Esophagus squamous epithelium (tissue), 5 donors: ENCODE measurements around the gene KBTBD2. TPM values are rescaled to one million over a fixed set of nuclear protein-coding genes. Genes with fewer than 3 reads are reported as not detected.
"Not testable (repeated sequence)": the region's sequence is repeated elsewhere in the genome, so short reads cannot be mapped to it uniquely, and the experiment has no call there.

ENCODE experiments used
- DNase-seq: peaks from one replicate; lab custom pipeline; 2025; lab: John Stamatoyannopoulos, UW
- H3K27ac ChIP-seq, 4 donors: fragments of 200-600 bp; sonication (generic); one replicate each; pipeline ENCODE4 v1.5.1; 2016 to 2019; ENCODE audit warnings: mild to moderate bottlenecking in 1 of 4
- H3K27me3 ChIP-seq, 4 donors: fragments of 200-600 bp; sonication (generic); 1 replicate in 3 of 4; 2 replicates in 1 of 4; pipeline versions ENCODE4 v1.5.1 to v1.6.0; 2017 to 2021; ENCODE audit warnings: antibody characterized with exemption in 1 of 4
- H3K36me3 ChIP-seq, 3 donors: fragments of 200-600 bp; sonication (generic); one replicate each; pipeline ENCODE4 v1.5.1; 2016 to 2019
- H3K4me1 ChIP-seq, 3 donors: fragments of 200-600 bp; sonication (generic); one replicate each; pipeline ENCODE4 v1.5.1; 2017 to 2019
- H3K4me3 ChIP-seq, 4 donors: fragments of 200-600 bp; sonication (generic); 1 replicate in 3 of 4; 2 replicates in 1 of 4; pipeline ENCODE4 v1.5.1; 2016 to 2019; ENCODE audit warnings: mild to moderate bottlenecking in 2 of 4, moderate library complexity in 1 of 4
- H3K9me3 ChIP-seq, 3 donors: fragments of 200-600 bp; sonication (generic); one replicate each; pipeline ENCODE4 v1.5.1; 2016 to 2019
- CTCF ChIP-seq, 6 experiments: fragments of 450-650 bp in 4 of 6; fragments of 200-600 bp in 2 of 6; sonication (generic) in 2 of 6; IDR thresholded peaks; one replicate each; pipeline ENCODE4 v1.5.1; 2016 to 2019; ENCODE audit warnings: antibody characterized with exemption in 6 of 6, mild to moderate bottlenecking in 4 of 6, moderate library complexity in 4 of 6
- POLR2A ChIP-seq, 4 donors: fragments of 450-650 bp; IDR thresholded peaks; one replicate each; pipeline ENCODE4 v1.6.1; 2017; ENCODE audit warnings: antibody characterized with exemption in 4 of 4, mild to moderate bottlenecking in 4 of 4, moderate library complexity in 3 of 4
- WGBS, 2 donors: methylation state at CpG; one replicate each; pipeline ENCODE4 v1.1.5; 2018; 5-methylcytosine and 5-hydroxymethylcytosine counted together
- intact Hi-C: fragments of 100-400 bp; cut with DNase I; formaldehyde crosslinking; loops from one replicate; pipeline ENCODE4 v1.15.0; 2022
- total RNA-seq, 4 donors: library from RNA; depleted of rRNA; stranded (reverse); fragments of >200 nt; gene quantifications; one replicate each; pipeline ENCODE4 v1.1.0, GENCODE V29; 2016
- donor health status: DM: yes; HTN: yes; CAD: no.

The KBTBD2 gene
- total RNA-seq, 4 donors from 2014 or later, result 13.3 to 36.4 (median 23.8) TPM

- H3K4me3 ChIP-seq, result no peak overlapping the region
- no peak overlapping the region for H3K27ac ChIP-seq
- intact Hi-C loops, result no loop called here
- peaks cover 0 to 87% (median 13%) of the 10 kb centered on the region in 3 donors for H3K36me3 ChIP-seq
- TF ChIP-seq POLR2A (IDR thresholded peaks at IDR 0.05) (no peak), CTCF (IDR thresholded peaks at IDR 0.05) (no peak)
- 96 to 98% methylated on average over 7 of the region's 7 CpGs for WGBS, 2 donors
- peaks cover 0 to 11% (median 0%) of the 10 kb centered on the region in 3 donors for H3K4me1 ChIP-seq
- no peaks in the 10 kb centered on the region for H3K27me3 ChIP-seq
- no peak for DNase-seq
- peaks cover 0 to 5% (median 0%) of the 10 kb centered on the region in 3 donors for H3K9me3 ChIP-seq
These were observed 21.8 kb downstream of the KBTBD2 start for GRCh38 chr7:32869716-32870115.

- Histone ChIP-seq H3K4me3 (no peak overlapping the region), H3K27me3 (no peaks in the 10 kb centered on the region), H3K9me3 (peaks cover 0 to 5% (median 0%) of the 10 kb centered on the region in 3 donors), H3K36me3 (peaks cover 0 to 71% (median 9%) of the 10 kb centered on the region in 3 donors), H3K27ac (no peak overlapping the region), H3K4me1 (peaks cover 0 to 11% (median 0%) of the 10 kb centered on the region in 3 donors)
- no peak for DNase-seq
- intact Hi-C loops, result no loop called here
- 94 to 95% methylated on average over 4 of the region's 4 CpGs for WGBS, 2 donors
- no peak for TF ChIP-seq POLR2A (IDR thresholded peaks at IDR 0.05)
- no peak for TF ChIP-seq CTCF (IDR thresholded peaks at IDR 0.05)
These were observed 23.4 kb downstream of the KBTBD2 start for GRCh38 chr7:32868116-32868515.

- Histone ChIP-seq H3K36me3 (peaks cover 0 to 45% (median 7%) of the 10 kb centered on the region in 3 donors), H3K27ac (no peak overlapping the region), H3K4me1 (no peaks in the 10 kb centered on the region), H3K4me3 (no peak overlapping the region), H3K27me3 (no peaks in the 10 kb centered on the region), H3K9me3 (peaks cover 0 to 5% (median 0%) of the 10 kb centered on the region in 3 donors)
- intact Hi-C loops, result no loop called here
- DNase-seq, result no peak
- TF ChIP-seq POLR2A (IDR thresholded peaks at IDR 0.05) (no peak), CTCF (IDR thresholded peaks at IDR 0.05) (no peak)
These were observed 26.0 kb downstream of the KBTBD2 start for GRCh38 chr7:32865448-32866030.

- 100% methylated on average over 1 of the region's 1 CpG for WGBS, 2 donors
- H3K4me1 ChIP-seq, H3K4me3 ChIP-seq, DNase-seq, H3K27ac ChIP-seq, H3K27me3 ChIP-seq, H3K9me3 ChIP-seq, intact Hi-C loops: not testable (repeated sequence)
- peaks cover 0 to 28% (median 0%) of the 10 kb centered on the region in 3 donors for H3K36me3 ChIP-seq
These were observed 27.7 kb downstream of the KBTBD2 start for GRCh38 chr7:32863872-32864271.

- Histone ChIP-seq H3K27me3 (no peaks in the 10 kb centered on the region), H3K27ac (no peak overlapping the region), H3K36me3 (no peaks in the 10 kb centered on the region), H3K4me3 (no peak overlapping the region), H3K4me1 (no peaks in the 10 kb centered on the region), H3K9me3 (no peaks in the 10 kb centered on the region)
- TF ChIP-seq CTCF (IDR thresholded peaks at IDR 0.05) (no peak), POLR2A (IDR thresholded peaks at IDR 0.05) (no peak)
- DNase-seq, result no peak
- intact Hi-C loops, result no loop called here
These were observed 31.5 kb downstream of the KBTBD2 start for GRCh38 chr7:32860090-32860489.

GRCh38 chr7:32858648-32859047, 32.9 kb downstream of the KBTBD2 start:
- H3K36me3 ChIP-seq, result no peaks in the 10 kb centered on the region
- H3K9me3 ChIP-seq, result no peaks in the 10 kb centered on the region
- H3K4me3 ChIP-seq, result no peak overlapping the region
- intact Hi-C loops, result no loop called here
- H3K4me1 ChIP-seq, result no peaks in the 10 kb centered on the region
- H3K27me3 ChIP-seq, result no peaks in the 10 kb centered on the region
- TF ChIP-seq CTCF (IDR thresholded peaks at IDR 0.05) (no peak), POLR2A (IDR thresholded peaks at IDR 0.05) (no peak)
- WGBS, 2 donors, result 9 to 33% methylated on average over 1 of the region's 1 CpG
- H3K27ac ChIP-seq, result no peak overlapping the region
- DNase-seq, result no peak

GRCh38 chr7:32857063-32857462, 34.5 kb downstream of the KBTBD2 start:
- H3K36me3 ChIP-seq, H3K27ac ChIP-seq, H3K4me1 ChIP-seq, H3K27me3 ChIP-seq, DNase-seq, intact Hi-C loops, H3K4me3 ChIP-seq, H3K9me3 ChIP-seq: not testable (repeated sequence)
- 60% methylated on average over 1 of the region's 5 CpGs; no CpG with 5 or more reads in 1 of the 2 donors for WGBS, 2 donors
